Neural progenitor cell (in vitro differentiated cells): Measurements from ENCODE around the gene SPHK1. TPM values are rescaled to one million over a fixed set of nuclear protein-coding genes. Genes with fewer than 3 reads are reported as not detected.

Experiments used
- DNase-seq: peaks from one replicate; pipeline ENCODE4 v3.0.0-alpha.2; 2016; ENCODE audit warnings: low spot score
- H2AFZ ChIP-seq: fragments of 200-600 bp; sonication (generic); replicated peaks from 2 replicates; pipeline ENCODE4 v1.6.1; 2016; ENCODE audit warnings: antibody characterized with exemption
- H3F3A ChIP-seq: fragments of 200-600 bp; sonication (generic); 2 replicates; pipeline ENCODE4 v1.6.1; 2016; ENCODE audit warnings: antibody characterized with exemption, low read depth
- H3K27ac ChIP-seq: fragments of 200-600 bp; sonication (generic); 2 replicates; pipeline ENCODE4 v1.5.1; 2016; ENCODE audit warnings: mild to moderate bottlenecking
- H3K27me3 ChIP-seq: fragments of 200-600 bp; sonication (generic); 2 replicates; pipeline ENCODE4 v1.6.1; 2016; ENCODE audit warnings: mild to moderate bottlenecking, moderate library complexity
- H3K36me3 ChIP-seq: fragments of 200-600 bp; sonication (generic); 2 replicates; pipeline ENCODE4 v1.5.1; 2016
- H3K4me1 ChIP-seq: fragments of 200-600 bp; sonication (generic); 2 replicates; pipeline ENCODE4 v1.6.1; 2016; ENCODE audit warnings: mixed run types
- H3K4me2 ChIP-seq: fragments of 200-600 bp; sonication (generic); 2 replicates; pipeline ENCODE4 v1.6.1; 2016
- H3K4me3 ChIP-seq: fragments of 200-600 bp; sonication (generic); 2 replicates; pipeline ENCODE4 v1.5.1; 2016
- H3K79me2 ChIP-seq: fragments of 200-600 bp; sonication (generic); 2 replicates; pipeline ENCODE4 v1.6.1; 2016; ENCODE audit warnings: low read depth
- H3K9ac ChIP-seq: fragments of 200-600 bp; sonication (generic); 2 replicates; pipeline ENCODE4 v1.6.1; 2016
- H3K9me3 ChIP-seq: fragments of 200-600 bp; sonication (generic); 2 replicates; pipeline ENCODE4 v1.5.1; 2016; ENCODE audit warnings: low read depth
- H4K20me1 ChIP-seq: fragments of 200-600 bp; sonication (generic); 2 replicates; pipeline ENCODE4 v1.6.1; 2016; ENCODE audit warnings: low read depth
- H3K27ac Mint-ChIP-seq: 3 replicates; pipeline ENCODE4 v1.8.0; 2021; ENCODE audit warnings: mixed read lengths
- H3K27me3 Mint-ChIP-seq: 2 replicates; pipeline ENCODE4 v1.8.0; 2022; ENCODE audit warnings: low read depth, mild to moderate bottlenecking, inconsistent platforms, moderate library complexity, mixed read lengths; ENCODE audit not compliant: insufficient read depth
- H3K36me3 Mint-ChIP-seq: 3 replicates; pipeline ENCODE4 v1.8.0; 2021; ENCODE audit warnings: mixed read lengths
- H3K4me1 Mint-ChIP-seq: 3 replicates; pipeline ENCODE4 v1.8.0; 2021; ENCODE audit warnings: mixed read lengths
- H3K4me3 Mint-ChIP-seq: 3 replicates; pipeline ENCODE4 v1.8.0; 2021; ENCODE audit warnings: mild to moderate bottlenecking, moderate library complexity, mixed read lengths
- H3K9me3 Mint-ChIP-seq: 3 replicates; pipeline ENCODE4 v1.8.0; 2020; ENCODE audit warnings: mixed read lengths
- CTCF ChIP-seq: fragments of 200-600 bp; sonication (generic); IDR thresholded peaks from 2 replicates; pipeline ENCODE4 v1.5.1; 2017; ENCODE audit warnings: antibody characterized with exemption, mild to moderate bottlenecking
- EZH2 ChIP-seq: fragments of 200-600 bp; sonication (generic); IDR thresholded peaks from 2 replicates; pipeline ENCODE4 v1.6.1; 2017; ENCODE audit warnings: antibody characterized with exemption, mild to moderate bottlenecking, moderate library complexity
- EZH2phosphoT487 ChIP-seq: fragments of 200-600 bp; sonication (generic); IDR thresholded peaks from 2 replicates; pipeline ENCODE4 v1.6.1; 2017; ENCODE audit warnings: antibody characterized with exemption
- total RNA-seq: library from RNA; depleted of rRNA; stranded (reverse); fragments of >200 nt; gene quantifications from 2 replicates; pipeline ENCODE4 v1.2.3, GENCODE V29; 2015; ENCODE audit warnings: low replicate concordance

The SPHK1 gene
- total RNA-seq, 1 donor from 2014 or later: 1.3 TPM

GRCh38 chr17:76368545-76368944 lies 15.9 kb upstream of the SPHK1 start:
- H3K4me2 ChIP-seq: no peak overlapping the region
- no peak overlapping the region for H3K27ac Mint-ChIP-seq
- no peak for DNase-seq
- no peaks in the 10 kb centered on the region for H3K36me3 ChIP-seq
- H3K27ac ChIP-seq: no peak overlapping the region
- H3K9me3 Mint-ChIP-seq: no peaks in the 10 kb centered on the region
- peaks cover 43% of the 10 kb centered on the region for H3K4me1 Mint-ChIP-seq
- no peaks in the 10 kb centered on the region for H3K79me2 ChIP-seq
- H2AFZ ChIP-seq: peak overlapping the region; percentile 39
- H3K4me3 Mint-ChIP-seq: no peak overlapping the region
- peaks cover 4% of the 10 kb centered on the region for H3F3A ChIP-seq
- H3K4me1 ChIP-seq: peaks cover 4% of the 10 kb centered on the region
- H3K4me3 ChIP-seq: no peak overlapping the region
- no peak overlapping the region for H3K9ac ChIP-seq
- no peaks in the 10 kb centered on the region for H3K9me3 ChIP-seq
- peaks cover 17% of the 10 kb centered on the region for H3K36me3 Mint-ChIP-seq
- H3K27me3 Mint-ChIP-seq: peaks cover 2% of the 10 kb centered on the region
- no peaks in the 10 kb centered on the region for H3K27me3 ChIP-seq
- no peak for TF ChIP-seq CTCF
- TF ChIP-seq EZH2: no peak
- TF ChIP-seq EZH2phosphoT487: no peak
- no peaks in the 10 kb centered on the region for H4K20me1 ChIP-seq

DNA sequence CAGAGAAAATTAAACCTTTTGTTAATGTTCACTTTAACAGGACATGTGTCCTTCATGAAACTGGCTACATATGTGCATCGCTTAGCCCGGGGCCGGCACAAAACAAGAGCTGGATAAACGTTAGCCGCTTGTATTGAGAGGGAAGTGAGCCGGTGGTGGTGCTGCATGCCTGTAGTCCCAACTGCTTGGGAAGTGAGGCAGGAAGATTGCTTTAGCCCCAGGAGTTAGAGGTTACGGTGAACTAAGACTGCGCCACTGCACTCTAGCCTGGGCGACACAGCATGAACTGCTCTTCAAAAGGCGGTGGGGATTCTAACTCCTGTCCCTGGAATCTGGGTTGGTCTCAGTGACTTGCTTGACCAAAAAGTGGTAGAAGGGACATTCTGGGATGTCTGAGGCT lies 15.0 kb upstream of the SPHK1 start:
- H3K36me3 Mint-ChIP-seq: peaks cover 17% of the 10 kb centered on the region
- no peak overlapping the region for H3K27ac ChIP-seq

GRCh38 chr17:76369804-76370203 lies 14.6 kb upstream of the SPHK1 start:
- H3K9me3 ChIP-seq: no peaks in the 10 kb centered on the region
- Mint-ChIP-seq H3K27me3 (peaks cover 2% of the 10 kb centered on the region), H3K9me3 (no peaks in the 10 kb centered on the region), H3K4me3 (no peak overlapping the region), H3K27ac (no peak overlapping the region), H3K4me1 (peaks cover 51% of the 10 kb centered on the region), H3K36me3 (peaks cover 13% of the 10 kb centered on the region)
- H3K9ac ChIP-seq: no peak overlapping the region
- DNase-seq: no peak
- peaks cover 8% of the 10 kb centered on the region for H3K4me1 ChIP-seq
- no peaks in the 10 kb centered on the region for H3K27me3 ChIP-seq
- no peak overlapping the region for H3K4me3 ChIP-seq
- H3K79me2 ChIP-seq: no peaks in the 10 kb centered on the region
- TF ChIP-seq EZH2: no peak
- TF ChIP-seq CTCF: no peak
- no peak for TF ChIP-seq EZH2phosphoT487
- no peak overlapping the region for H3K4me2 ChIP-seq
- no peaks in the 10 kb centered on the region for H4K20me1 ChIP-seq
- no peak overlapping the region for H2AFZ ChIP-seq
- H3K36me3 ChIP-seq: no peaks in the 10 kb centered on the region
- H3K27ac ChIP-seq: no peak overlapping the region
- H3F3A ChIP-seq: peaks cover 8% of the 10 kb centered on the region

More for the DNA sequence above, 15.0 kb upstream of the SPHK1 start:
- no peaks in the 10 kb centered on the region for H4K20me1 ChIP-seq
- no peaks in the 10 kb centered on the region for H3K79me2 ChIP-seq
- TF ChIP-seq CTCF (no peak), EZH2phosphoT487 (no peak), EZH2 (no peak)
- peaks cover 49% of the 10 kb centered on the region for H3K4me1 Mint-ChIP-seq
- H3F3A ChIP-seq: peaks cover 8% of the 10 kb centered on the region
- no peak overlapping the region for H2AFZ ChIP-seq
- no peaks in the 10 kb centered on the region for H3K9me3 Mint-ChIP-seq
- no peak overlapping the region for H3K9ac ChIP-seq
- no peaks in the 10 kb centered on the region for H3K9me3 ChIP-seq
- DNase-seq: no peak
- peaks cover 2% of the 10 kb centered on the region for H3K27me3 Mint-ChIP-seq
- H3K4me1 ChIP-seq: peaks cover 8% of the 10 kb centered on the region
- no peaks in the 10 kb centered on the region for H3K36me3 ChIP-seq
- H3K4me3 ChIP-seq: no peak overlapping the region
- no peaks in the 10 kb centered on the region for H3K27me3 ChIP-seq
- no peak overlapping the region for H3K4me3 Mint-ChIP-seq
- H3K4me2 ChIP-seq: no peak overlapping the region
- peak overlapping the region; percentile 79 for H3K27ac Mint-ChIP-seq
